Pulmonary artery endothelial cell (primary cell): Measurements from ENCODE around the gene RICTOR. TPM values are rescaled to one million over a fixed set of nuclear protein-coding genes. Genes with fewer than 3 reads are reported as not detected.
A peak's percentile ranks its signal among the peaks of the same experiment; 100 is the strongest.

Experiments
- DNase-seq: peaks from one replicate; pipeline ENCODE4 v3.0.0-alpha.2; 2011; ENCODE audit warnings: low read depth, low spot score
- total RNA-seq: library from RNA; depleted of rRNA; stranded (reverse); fragments of >200 nt; gene quantifications from 2 replicates; pipeline ENCODE4 v1.2.3, GENCODE V29; 2014

The RICTOR gene
- 30.6 and 31.7 TPM in 2 replicates for total RNA-seq

- peak; percentile 55 for DNase-seq
These were observed at the start of gene RICTOR for GRCh38 chr5:39074017-39074814. TSS of gene RICTOR (minus strand) at chr5:39074399. CDS start at chr5:39074377, 22 bp downstream.

- DNase-seq: no peak
These were observed 47.7 kb upstream of the RICTOR start for GRCh38 chr5:39121922-39122321.

- no peak for DNase-seq
These were observed 47.1 kb upstream of the RICTOR start for GRCh38 chr5:39121315-39121714.

GRCh38 chr5:39120052-39120420, 45.8 kb upstream of the RICTOR start:
- no peak for DNase-seq

- no peak for DNase-seq
These were observed 45.3 kb upstream of the RICTOR start for GRCh38 chr5:39119404-39120051.

GRCh38 chr5:39118638-39119037, 44.4 kb upstream of the RICTOR start:
- no peak for DNase-seq

- DNase-seq: peak; percentile 74
These were observed 43.2 kb upstream of the RICTOR start for GRCh38 chr5:39117401-39117800.

GRCh38 chr5:39116344-39117170, 42.4 kb upstream of the RICTOR start:
- no peak for DNase-seq

GRCh38 chr5:39115644-39116343, 41.6 kb upstream of the RICTOR start:
- no peak for DNase-seq

- DNase-seq: no peak
These were observed 40.0 kb upstream of the RICTOR start for GRCh38 chr5:39114155-39114554.

- no peak for DNase-seq
These were observed 39.3 kb upstream of the RICTOR start for GRCh38 chr5:39113354-39113953.

- DNase-seq: no peak
These were observed 35.4 kb upstream of the RICTOR start for GRCh38 chr5:39109606-39110005.

GRCh38 chr5:39108987-39109386, 34.8 kb upstream of the RICTOR start:
- DNase-seq: no peak

GRCh38 chr5:39107350-39107749, 33.2 kb upstream of the RICTOR start:
- DNase-seq: no peak

GRCh38 chr5:39106322-39106721, 32.1 kb upstream of the RICTOR start:
- no peak for DNase-seq

GRCh38 chr5:39104221-39104620, 30.0 kb upstream of the RICTOR start:
- no peak for DNase-seq

GRCh38 chr5:39102684-39103155, 28.5 kb upstream of the RICTOR start:
- DNase-seq: no peak

GRCh38 chr5:39100851-39101396, 26.7 kb upstream of the RICTOR start:
- no peak for DNase-seq

- DNase-seq: no peak
These were observed 26.2 kb upstream of the RICTOR start for GRCh38 chr5:39100301-39100850.

- DNase-seq: no peak
These were observed 25.6 kb upstream of the RICTOR start for GRCh38 chr5:39099831-39100230.
